ENCODE results near the gene ADAM12. TPM values are rescaled to one million over a fixed set of nuclear protein-coding genes. Genes with fewer than 3 reads are reported as not detected.

The ADAM12 gene
- polyA plus RNA-seq, 3 donors: 0.05 TPM; not detected in 2

GRCh38 chr10:126199221-126199998, 188.9 kb downstream of the ADAM12 start:
- H3K9me3 Mint-ChIP-seq: peaks cover 0 to 9% (median 2%) of the 10 kb centered on the region in 7 donors
- H3K36me3 ChIP-seq (replicated peaks in 1 of 2; ENCODE audit: control insufficient read depth in 1 of 2, insufficient read depth in 2 of 2, low read length in 2 of 2): no peaks in the 10 kb centered on the region
- intact Hi-C loops (cut with micrococcal nuclease): no loop called here
- WGBS (ENCODE audit: insufficient coverage): 91% methylated on average over 11 of the region's 13 CpGs
- peaks cover 0 to 2% of the 10 kb centered on the region in 2 donors for H3K9me3 ChIP-seq (replicated peaks in 1 of 2; ENCODE audit: control insufficient read depth in 1 of 2, insufficient read depth in 1 of 2, low read length in 2 of 2)
- no peaks in the 10 kb centered on the region for H3K4me1 Mint-ChIP-seq
- H3K4me2 ChIP-seq (replicated peaks; ENCODE audit: extremely low read depth, low read length, poor library complexity, severe bottlenecking): no peak overlapping the region
- no peak overlapping the region for H3K9ac ChIP-seq (ENCODE audit: insufficient read depth, low read length, poor library complexity, severe bottlenecking)
- peak overlapping the region in 1 of 7 donors; percentile 6 for H3K27ac Mint-ChIP-seq
- no peak overlapping the region for H3K27ac ChIP-seq (ENCODE audit: low read depth in 1 of 2, low read length in 2 of 2)
- H3K27me3 Mint-ChIP-seq (ENCODE audit: low read depth in 3 of 3): peaks cover 2 to 9% (median 8%) of the 10 kb centered on the region in 3 donors
- no peak overlapping the region for H3K4me3 ChIP-seq (replicated peaks in 1 of 3; ENCODE audit: low read depth in 2 of 3, low read length in 3 of 3)
- no peaks in the 10 kb centered on the region for H3K79me2 ChIP-seq (ENCODE audit: insufficient read depth, low read length)
- H4K20me1 ChIP-seq (ENCODE audit: insufficient read depth, low read length): no peaks in the 10 kb centered on the region
- H3K4me3 Mint-ChIP-seq: no peak overlapping the region
- no peak for DNase-seq
- TF ChIP-seq CTCF (IDR thresholded peaks at IDR 0.05): no peak
- no peak overlapping the region for H2AFZ ChIP-seq (ENCODE audit: insufficient read depth, low read depth, low read length, poor library complexity, severe bottlenecking)
- H3K27me3 ChIP-seq (ENCODE audit: control insufficient read depth in 2 of 2, insufficient read depth in 2 of 2, low read length in 2 of 2): no peaks in the 10 kb centered on the region
- H3K36me3 Mint-ChIP-seq: no peaks in the 10 kb centered on the region
- no peaks in the 10 kb centered on the region for H3K4me1 ChIP-seq (ENCODE audit: control insufficient read depth in 1 of 2, insufficient read depth in 2 of 2, low read length in 2 of 2)

- intact Hi-C loops (cut with micrococcal nuclease): no loop called here
- no peak overlapping the region for H3K27ac ChIP-seq (ENCODE audit: low read depth in 1 of 2, low read length in 2 of 2)
- H3K4me1 Mint-ChIP-seq: no peaks in the 10 kb centered on the region
- H3K4me3 Mint-ChIP-seq: no peak overlapping the region
- no peaks in the 10 kb centered on the region for H4K20me1 ChIP-seq (ENCODE audit: insufficient read depth, low read length)
- no peaks in the 10 kb centered on the region for H3K27me3 ChIP-seq (ENCODE audit: control insufficient read depth in 2 of 2, insufficient read depth in 2 of 2, low read length in 2 of 2)
- peaks cover 2 to 9% (median 8%) of the 10 kb centered on the region in 3 donors for H3K27me3 Mint-ChIP-seq (ENCODE audit: low read depth in 3 of 3)
- no peak overlapping the region for H3K4me2 ChIP-seq (replicated peaks; ENCODE audit: extremely low read depth, low read length, poor library complexity, severe bottlenecking)
- H3K9ac ChIP-seq (ENCODE audit: insufficient read depth, low read length, poor library complexity, severe bottlenecking): no peak overlapping the region
- H2AFZ ChIP-seq (ENCODE audit: insufficient read depth, low read depth, low read length, poor library complexity, severe bottlenecking): no peak overlapping the region
- H3K9me3 Mint-ChIP-seq: peaks cover 0 to 9% (median 2%) of the 10 kb centered on the region in 7 donors
- no peak overlapping the region for H3K4me3 ChIP-seq (replicated peaks in 1 of 3; ENCODE audit: low read depth in 2 of 3, low read length in 3 of 3)
- TF ChIP-seq CTCF (IDR thresholded peaks at IDR 0.05): no peak
- H3K36me3 Mint-ChIP-seq: no peaks in the 10 kb centered on the region
- H3K79me2 ChIP-seq (ENCODE audit: insufficient read depth, low read length): no peaks in the 10 kb centered on the region
- H3K27ac Mint-ChIP-seq: no peak overlapping the region
- peaks cover 0 to 2% of the 10 kb centered on the region in 2 donors for H3K9me3 ChIP-seq (replicated peaks in 1 of 2; ENCODE audit: control insufficient read depth in 1 of 2, insufficient read depth in 1 of 2, low read length in 2 of 2)
- H3K36me3 ChIP-seq (replicated peaks in 1 of 2; ENCODE audit: control insufficient read depth in 1 of 2, insufficient read depth in 2 of 2, low read length in 2 of 2): no peaks in the 10 kb centered on the region
- DNase-seq: no peak
- H3K4me1 ChIP-seq (ENCODE audit: control insufficient read depth in 1 of 2, insufficient read depth in 2 of 2, low read length in 2 of 2): no peaks in the 10 kb centered on the region
These were observed 189.6 kb downstream of the ADAM12 start for GRCh38 chr10:126198681-126199080.
